PC-9 (cell line): ENCODE results near the gene NYNRIN.

Source experiments
- EZH2 ChIP-seq: fragments of 200-600 bp; sonication (generic); IDR thresholded peaks from 2 replicates; pipeline ENCODE4 v1.8.0; 2017; ENCODE audit warnings: antibody characterized with exemption, low read depth
- TF ChIP-seq, protein P1 (sequence below): fragments of 200-600 bp; sonication (generic); conservative IDR thresholded peaks from 2 replicates; pipeline ENCODE4 v1.6.1; 2017; ENCODE audit warnings: mixed run types, antibody characterized with exemption, mild to moderate bottlenecking, moderate library complexity

DNA sequence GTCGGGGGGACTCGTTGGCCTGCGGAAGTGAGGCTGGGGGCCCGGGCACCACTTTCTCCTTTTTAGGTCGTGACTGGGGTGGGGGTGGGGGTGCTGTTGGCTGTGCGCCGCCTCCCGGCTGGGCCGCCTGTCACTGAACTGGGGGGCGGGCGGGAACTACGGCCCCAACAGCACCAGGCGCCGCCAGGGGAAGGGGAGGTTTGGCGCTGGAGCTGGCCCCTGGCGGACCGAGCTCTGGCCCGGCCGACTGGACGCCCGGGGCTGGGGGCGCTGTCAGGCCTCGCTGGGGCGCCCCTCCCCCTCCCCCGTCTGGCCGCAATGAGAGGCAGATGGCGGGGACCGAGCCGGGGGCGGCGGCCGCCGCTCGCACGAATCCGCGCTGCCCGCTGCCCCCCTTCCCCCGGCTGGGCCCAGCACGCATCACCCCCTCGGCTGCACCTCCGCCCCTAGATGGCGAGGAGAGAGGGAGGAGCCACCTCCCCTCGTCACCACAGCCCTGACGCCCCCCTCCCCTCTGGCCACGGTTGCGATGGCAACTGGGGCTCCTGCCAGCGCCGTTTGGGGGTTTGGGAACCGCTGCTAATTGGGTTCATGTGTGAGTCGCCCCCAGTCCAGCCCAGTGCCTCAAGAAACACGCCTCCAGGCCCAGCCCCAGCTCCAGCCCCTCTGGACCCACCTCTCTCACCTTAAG lies 30.1 kb upstream of the NYNRIN start:
- TF ChIP-seq, protein P1, sequence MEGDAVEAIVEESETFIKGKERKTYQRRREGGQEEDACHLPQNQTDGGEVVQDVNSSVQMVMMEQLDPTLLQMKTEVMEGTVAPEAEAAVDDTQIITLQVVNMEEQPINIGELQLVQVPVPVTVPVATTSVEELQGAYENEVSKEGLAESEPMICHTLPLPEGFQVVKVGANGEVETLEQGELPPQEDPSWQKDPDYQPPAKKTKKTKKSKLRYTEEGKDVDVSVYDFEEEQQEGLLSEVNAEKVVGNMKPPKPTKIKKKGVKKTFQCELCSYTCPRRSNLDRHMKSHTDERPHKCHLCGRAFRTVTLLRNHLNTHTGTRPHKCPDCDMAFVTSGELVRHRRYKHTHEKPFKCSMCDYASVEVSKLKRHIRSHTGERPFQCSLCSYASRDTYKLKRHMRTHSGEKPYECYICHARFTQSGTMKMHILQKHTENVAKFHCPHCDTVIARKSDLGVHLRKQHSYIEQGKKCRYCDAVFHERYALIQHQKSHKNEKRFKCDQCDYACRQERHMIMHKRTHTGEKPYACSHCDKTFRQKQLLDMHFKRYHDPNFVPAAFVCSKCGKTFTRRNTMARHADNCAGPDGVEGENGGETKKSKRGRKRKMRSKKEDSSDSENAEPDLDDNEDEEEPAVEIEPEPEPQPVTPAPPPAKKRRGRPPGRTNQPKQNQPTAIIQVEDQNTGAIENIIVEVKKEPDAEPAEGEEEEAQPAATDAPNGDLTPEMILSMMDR: no peak
- TF ChIP-seq EZH2: no peak
